T47D (cell line): ENCODE results near the gene MBD3.

Experiments
- DNase-seq, 2 experiments: peaks; one replicate each; pipeline versions ENCODE4 v3.0.0 to v3.0.0-alpha.2; 2011 to 2012; ENCODE audit warnings: low read depth in 1 of 2, low spot score in 1 of 2
- JUND ChIP-seq: IDR thresholded peaks from 2 replicates; pipeline ENCODE4 v1.6.1; 2012; ENCODE audit warnings: low read depth
- in situ Hi-C: cut with HindIII; loops from 2 replicates; pipeline ENCODE4 v1.10.0; 2016; ENCODE audit warnings: low sequenced_read_pairs, low pct_unique_long_range_greater_than_20kb

Gene MBD3

DNA sequence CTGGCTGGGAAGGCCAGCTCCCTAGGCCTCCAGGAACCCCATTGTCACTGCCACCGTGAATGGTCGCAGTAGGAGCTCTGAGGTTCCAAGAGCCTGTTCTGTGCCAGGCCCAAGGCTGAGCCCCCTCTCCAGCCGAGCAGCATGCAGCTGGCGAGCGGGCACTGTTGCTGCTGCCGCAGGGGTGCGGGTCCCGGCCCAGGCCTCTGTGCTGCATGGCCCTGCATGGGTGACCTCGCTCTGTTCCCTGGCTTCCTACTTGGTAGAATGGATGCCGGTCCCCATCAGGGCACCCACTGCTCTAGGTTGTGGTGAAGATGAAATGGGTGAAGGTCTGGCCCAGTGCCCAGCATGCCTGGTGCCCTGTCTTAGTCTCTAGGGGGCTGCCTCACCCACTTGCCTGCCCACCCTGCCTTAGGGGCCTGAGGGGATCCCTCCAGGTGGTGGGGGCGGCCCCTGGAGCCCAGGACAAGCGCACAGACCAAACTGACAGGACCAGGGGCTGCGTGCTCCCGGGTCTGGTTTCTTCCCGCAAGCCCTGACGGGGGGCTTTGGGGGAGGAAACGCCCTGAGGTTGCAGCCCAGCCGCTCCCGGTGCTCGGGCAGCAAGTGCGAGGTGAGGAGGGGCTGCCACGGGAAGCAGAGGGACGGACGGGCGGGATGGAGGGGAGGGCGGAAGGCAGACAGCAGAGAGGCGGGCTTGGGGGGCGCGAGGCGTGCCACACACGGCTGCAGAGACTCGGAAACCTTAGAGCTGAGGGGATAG, 21.3 kb upstream of the MBD3 start:
- DNase-seq, result no peak

DNA sequence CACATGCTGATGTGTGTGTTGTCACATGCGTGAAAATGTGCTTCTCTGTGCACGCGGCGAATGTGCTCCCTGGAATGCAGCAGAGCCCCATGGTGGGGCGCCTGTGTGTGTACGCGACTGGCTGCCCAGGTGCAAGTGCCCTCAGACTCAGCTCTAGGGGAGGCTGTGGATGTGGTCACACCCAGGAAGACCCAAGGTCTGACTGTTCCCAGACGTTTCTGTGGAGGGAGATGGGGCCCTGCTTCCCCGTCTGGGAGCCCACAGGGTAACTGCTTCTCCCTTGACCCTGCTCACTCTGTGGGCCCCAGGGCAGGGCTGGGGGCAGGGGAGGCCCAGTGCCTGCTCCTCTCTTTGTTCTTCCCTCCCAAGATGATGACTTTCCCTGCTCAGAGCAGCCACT, 20.5 kb upstream of the MBD3 start:
- in situ Hi-C loops, result no loop called here
- no peak for DNase-seq
- TF ChIP-seq JUND, result no peak

More for the DNA sequence above, 21.3 kb upstream of the MBD3 start:
- TF ChIP-seq JUND, result no peak
- in situ Hi-C loops, result no loop called here

DNA sequence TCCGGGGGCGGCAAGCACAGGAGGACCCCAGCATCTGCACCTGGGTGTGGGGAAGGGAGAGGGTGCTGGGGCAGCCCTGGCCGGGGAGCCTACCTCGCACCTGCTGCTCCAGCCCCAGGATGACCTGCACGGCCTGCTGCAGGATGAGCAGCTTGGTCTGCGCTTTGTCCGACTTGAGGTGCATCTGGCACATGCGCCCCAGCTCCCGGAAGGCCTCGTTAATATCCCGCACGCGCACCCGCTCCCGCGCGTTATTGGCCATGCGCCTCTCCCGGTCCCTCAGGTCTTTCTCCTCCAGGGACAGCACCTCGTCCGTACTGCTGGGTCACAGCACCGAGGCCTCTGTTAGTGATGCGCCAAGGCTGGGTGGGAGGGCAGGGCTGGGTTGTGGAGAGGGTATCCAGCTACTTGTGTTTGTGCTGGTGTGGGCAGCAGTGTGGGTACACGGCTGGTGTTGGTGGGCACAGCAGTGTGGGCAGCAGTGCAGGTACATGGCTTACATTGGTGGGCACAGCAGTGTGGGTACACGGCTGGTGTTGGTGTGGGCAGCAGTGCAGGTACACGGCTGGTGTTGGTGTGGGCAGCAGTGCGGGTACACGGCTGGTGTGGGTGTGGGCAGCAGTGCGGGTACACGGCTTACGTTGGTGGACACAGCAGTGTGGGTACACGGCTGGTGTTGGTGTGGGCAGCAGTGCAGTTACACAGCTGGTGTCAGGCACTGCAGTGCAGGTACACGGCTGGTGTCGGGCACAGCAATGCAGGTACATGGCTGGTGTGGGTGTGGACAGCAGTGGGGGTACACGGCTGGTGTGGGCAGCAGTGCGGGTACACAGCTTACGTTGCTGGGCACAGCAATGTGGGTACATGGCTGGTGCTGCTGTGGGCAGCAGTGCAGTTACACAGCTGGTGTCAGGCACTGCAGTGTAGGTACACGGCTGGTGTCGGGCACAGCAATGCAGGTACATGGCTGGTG, 19.7 kb upstream of the MBD3 start:
- in situ Hi-C loops, result no loop called here
- DNase-seq, result no peak
- no peak for TF ChIP-seq JUND

DNA sequence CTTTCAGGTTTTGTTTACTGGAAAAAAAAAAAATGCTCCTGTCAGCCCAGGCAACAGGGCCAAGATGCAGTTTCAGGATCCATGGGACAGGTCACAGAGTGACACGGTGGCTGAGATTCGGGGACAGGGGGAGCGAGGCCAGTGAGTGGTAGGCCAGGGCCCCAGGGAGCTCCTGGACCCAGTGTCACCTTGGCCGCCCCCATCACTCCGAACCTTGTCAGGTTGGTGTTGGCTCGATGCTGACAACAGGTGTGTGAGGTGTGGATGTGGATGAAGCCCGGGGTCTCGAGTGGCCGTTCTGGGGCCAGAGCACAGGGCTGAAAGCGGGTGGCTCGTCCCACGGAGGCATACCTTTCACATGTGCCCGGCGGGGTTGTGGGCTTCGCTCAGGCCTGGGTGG, 18.7 kb upstream of the MBD3 start:
- in situ Hi-C loops, result no loop called here
- no peak for DNase-seq
- TF ChIP-seq JUND, result no peak

DNA sequence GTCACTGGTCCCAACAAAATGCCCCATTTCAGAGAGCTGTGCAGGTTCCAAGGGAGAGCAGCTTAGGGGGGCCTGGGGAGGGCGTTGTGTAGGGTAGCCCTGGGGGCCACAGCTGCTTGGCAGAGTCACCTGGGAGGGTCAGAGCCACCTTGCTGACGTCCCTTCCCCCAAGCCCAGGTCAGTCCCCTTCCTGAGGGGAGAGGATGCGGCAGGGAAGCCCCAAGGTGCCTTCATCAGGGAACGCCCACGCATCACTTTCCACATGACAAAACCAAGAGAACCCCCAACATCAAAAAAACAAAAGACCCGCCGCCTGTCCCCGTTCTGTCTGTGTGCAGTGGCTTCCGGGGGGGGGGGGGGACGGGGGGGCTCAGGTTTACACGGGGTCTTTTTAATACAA, 17.9 kb upstream of the MBD3 start:
- no peak for TF ChIP-seq JUND
- no peak for DNase-seq
- in situ Hi-C loops, result no loop called here

DNA sequence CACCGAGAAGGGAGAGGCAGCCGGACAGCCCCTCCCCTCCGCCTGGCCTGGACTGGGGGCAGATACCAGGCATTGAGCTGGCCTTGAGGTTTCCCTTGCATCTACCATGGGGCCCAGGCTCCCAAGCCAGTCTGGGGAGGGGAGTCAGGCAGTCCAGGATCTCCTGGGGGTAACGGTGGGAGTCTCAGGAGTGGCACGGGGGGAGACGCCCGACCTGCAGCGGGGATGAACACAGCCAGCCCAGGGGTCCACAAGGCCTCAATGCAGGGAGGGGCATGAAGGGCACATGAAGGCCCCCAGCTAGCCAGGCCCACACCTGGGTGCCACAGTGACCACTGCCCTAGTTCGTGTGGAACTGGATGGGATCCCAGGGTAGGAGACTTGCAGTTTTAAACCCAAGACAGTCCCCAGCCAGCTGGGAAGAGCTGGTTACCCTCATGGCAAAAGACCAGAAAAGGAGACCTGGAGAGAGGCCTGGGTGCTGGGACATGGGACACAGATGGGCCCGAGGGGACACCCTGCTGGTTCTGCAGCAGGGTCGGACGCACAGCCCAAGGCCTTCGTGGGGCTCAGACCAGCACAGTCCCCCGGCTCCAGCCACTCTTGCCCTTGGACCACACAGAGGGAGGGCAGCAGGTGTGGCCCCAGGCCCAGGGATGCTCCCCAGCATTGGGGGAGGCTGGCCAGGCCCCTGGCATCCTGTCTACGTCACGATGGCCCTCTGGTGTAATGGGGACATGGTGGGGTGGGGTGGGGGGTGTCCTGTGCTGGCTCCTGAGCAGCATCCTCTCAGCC, 17.2 kb upstream of the MBD3 start:
- DNase-seq, result no peak
- TF ChIP-seq JUND, result no peak
- in situ Hi-C loops, result no loop called here

DNA sequence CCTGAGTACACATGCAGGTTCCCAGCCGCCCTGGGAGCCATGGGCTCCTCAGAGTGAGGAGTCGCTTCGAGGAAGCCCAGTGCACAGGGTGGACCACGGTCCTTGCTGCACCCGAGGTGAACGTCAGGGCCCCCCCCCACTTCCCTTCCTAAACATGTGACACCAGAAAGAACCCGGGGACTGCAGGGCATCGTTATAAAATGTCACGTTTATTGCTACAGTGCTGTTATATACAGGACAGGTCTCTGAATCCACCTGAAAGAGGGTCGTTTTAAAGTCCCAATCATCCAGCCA, 16.4 kb upstream of the MBD3 start:
- DNase-seq, result no peak
- no peak for TF ChIP-seq JUND
- in situ Hi-C loops, result no loop called here

DNA sequence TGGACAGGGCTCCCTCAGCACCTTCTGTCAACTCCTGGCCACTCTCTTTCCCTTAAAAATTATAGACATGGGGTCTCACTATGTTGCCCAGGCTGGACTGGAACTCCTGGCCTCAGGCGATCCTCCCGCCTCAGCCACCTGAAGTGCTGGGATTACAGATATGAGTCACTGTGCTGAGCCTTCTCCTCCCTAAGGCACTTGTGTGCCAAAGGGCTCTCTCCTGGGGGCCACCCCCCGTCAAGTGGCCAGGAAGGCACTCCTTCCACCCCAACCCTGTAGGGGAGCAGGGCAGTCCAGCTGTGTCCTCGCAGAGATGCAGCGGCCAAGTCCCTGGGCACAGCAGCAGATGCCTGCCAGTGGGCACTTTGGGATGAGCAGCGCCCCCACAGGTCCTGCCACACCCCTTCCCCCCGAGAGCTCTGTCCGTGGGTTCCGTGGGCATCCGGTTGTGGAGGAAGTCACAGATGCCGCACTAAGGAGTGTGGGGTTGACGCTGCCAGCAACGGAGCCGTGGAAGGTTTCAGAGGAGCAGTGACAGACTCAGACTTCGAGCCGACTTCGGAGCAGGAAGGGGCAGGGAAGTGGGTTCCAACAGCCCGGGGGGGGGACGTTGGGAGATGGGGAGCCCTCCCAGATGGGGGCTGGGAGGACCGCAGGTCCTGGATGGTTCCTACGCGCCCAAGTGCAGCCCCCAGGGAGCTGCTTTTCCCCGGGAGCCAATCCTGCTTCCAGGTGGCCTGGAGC, 15.9 kb upstream of the MBD3 start:
- DNase-seq, result no peak
- in situ Hi-C loops, result no loop called here
- no peak for TF ChIP-seq JUND

DNA sequence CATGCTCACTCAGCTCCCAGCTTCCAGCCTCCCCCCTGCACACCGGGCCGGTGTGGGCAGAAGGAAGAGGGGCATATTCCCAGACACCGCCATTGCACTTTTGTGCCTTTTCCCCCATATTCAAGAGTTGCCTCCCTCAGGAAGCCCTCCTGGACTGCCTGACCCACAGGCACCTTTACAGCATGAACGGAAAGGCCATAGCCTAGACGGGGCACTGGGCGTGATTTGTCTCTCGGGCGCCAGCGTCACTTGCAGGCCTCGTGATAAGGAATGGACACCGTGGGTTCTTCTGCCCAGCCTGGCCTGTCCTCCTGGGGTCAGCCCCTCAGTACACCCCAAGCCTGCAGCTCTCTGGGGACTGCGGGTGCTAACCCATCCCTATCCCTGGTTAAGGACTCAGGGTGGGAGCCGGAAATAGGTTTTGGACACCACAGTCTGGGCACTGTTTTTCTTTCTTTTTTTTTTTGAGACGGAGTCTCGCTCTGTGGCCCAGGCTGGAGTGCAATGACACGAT, 13.5 kb upstream of the MBD3 start:
- peak in 1 of 2 experiments; percentile 34 for DNase-seq
- TF ChIP-seq JUND, result no peak
- in situ Hi-C loops, result no loop called here

DNA sequence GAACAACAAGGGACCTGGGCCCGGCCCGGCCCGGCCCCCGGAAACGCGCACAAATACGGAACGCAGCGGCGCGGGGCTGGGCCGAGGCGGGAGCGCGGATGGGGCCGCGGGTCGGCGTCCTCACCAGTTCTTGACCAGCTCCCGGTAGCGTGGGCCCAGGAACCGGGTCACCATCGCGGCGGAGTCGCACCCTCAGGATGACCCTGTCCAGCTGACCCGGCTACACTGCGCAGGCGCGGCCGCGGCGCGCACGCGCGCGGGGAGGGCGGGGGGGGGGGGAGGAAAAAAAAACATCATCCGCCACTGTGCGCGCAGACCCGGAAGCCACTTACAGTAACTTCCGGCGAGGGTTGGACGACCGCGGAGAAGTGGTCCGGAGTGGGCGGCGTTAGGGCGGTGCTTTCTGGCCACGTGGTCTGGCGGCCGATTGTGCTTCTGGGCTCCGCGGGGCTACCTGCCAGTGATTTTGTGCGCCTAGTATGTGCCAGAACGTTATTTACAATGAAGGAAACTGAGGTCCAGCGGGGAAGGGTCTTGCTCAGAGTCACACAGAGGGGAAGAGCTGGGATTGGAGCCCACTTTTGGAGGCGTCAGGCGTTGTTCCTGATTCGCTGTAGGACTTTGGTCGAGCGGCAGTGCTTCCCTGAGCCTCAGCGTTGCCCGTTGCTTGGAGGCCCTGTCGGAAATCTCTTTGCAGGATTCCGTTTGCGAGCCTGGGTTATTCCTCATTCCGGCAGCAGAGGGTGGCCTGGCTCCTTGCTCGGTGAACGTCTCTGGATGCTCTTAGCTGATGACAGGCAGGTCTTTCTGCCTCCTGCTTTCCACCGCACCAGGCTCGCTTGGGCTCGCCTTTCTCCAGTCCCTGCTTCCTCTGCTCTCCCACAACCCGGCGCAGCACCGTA, 12.8 kb upstream of the MBD3 start, which contains the start of gene UQCR11:
UQCR11 (minus strand) TSS at position 227 of the 902 bp plus-strand sequence; CDS start at position 174, 53 bp downstream.
- TF ChIP-seq JUND, result no peak
- in situ Hi-C loops, result no loop called here
- DNase-seq, result peak; percentile 89 to 94
